ENCODE results near the gene RAB26.
"Not testable (repeated sequence)": the region's sequence is repeated elsewhere in the genome, so short reads cannot be mapped to it uniquely, and the experiment has no call there.

The RAB26 gene

GRCh38 chr16:2200313-2200712 lies 51.9 kb downstream of the RAB26 start:
- no peak for DNase-seq

- not testable (repeated sequence) for DNase-seq
Observed at GRCh38 chr16:2203119-2203688, 54.8 kb downstream of the RAB26 start.
